ENCODE results near the gene FLVCR2.

DNA sequence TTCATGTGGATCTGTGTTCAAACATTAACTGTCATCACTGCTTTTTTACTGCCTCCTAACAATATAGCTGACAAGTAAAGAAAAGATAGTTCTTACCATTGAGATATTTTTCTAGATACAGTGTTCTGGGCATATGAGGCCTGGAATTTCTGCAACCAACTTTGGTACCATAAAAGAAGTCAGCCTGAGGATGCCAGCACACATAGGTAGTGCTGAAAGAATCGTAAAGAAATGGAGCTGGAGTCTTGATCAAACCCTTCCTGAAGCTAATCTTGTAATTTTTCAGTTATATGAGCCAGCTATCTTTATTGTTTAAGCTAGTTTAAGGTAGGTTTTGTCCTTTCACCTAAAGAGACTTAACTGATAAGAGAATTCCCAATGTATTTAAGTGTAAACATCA lies 70.9 kb downstream of the FLVCR2 start:
- TF ChIP-seq, protein P1, sequence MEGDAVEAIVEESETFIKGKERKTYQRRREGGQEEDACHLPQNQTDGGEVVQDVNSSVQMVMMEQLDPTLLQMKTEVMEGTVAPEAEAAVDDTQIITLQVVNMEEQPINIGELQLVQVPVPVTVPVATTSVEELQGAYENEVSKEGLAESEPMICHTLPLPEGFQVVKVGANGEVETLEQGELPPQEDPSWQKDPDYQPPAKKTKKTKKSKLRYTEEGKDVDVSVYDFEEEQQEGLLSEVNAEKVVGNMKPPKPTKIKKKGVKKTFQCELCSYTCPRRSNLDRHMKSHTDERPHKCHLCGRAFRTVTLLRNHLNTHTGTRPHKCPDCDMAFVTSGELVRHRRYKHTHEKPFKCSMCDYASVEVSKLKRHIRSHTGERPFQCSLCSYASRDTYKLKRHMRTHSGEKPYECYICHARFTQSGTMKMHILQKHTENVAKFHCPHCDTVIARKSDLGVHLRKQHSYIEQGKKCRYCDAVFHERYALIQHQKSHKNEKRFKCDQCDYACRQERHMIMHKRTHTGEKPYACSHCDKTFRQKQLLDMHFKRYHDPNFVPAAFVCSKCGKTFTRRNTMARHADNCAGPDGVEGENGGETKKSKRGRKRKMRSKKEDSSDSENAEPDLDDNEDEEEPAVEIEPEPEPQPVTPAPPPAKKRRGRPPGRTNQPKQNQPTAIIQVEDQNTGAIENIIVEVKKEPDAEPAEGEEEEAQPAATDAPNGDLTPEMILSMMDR (conservative IDR thresholded peaks at IDR 0.05 in 1 of 2, IDR thresholded peaks at IDR 0.05 in 1 of 2; ENCODE audit: extremely low read depth in 1 of 2, insufficient read depth in 1 of 2, low read depth in 1 of 2, low read length in 2 of 2) = no peak
- no peak for TF ChIP-seq EZH2 (IDR thresholded peaks at IDR 0.05; ENCODE audit: borderline replicate concordance, low read length)

Measured in mammary epithelial cell (primary cell).